CD4-positive, alpha-beta T cell treated with Interleukin-1 beta for 1 hour (primary cell): Measurements from ENCODE around the gene SERPINB11.
"Not testable (repeated sequence)": the region's sequence is repeated elsewhere in the genome, so short reads cannot be mapped to it uniquely, and the experiment has no call there.

Experiments
- DNase-seq, 2 donors: peaks; one replicate each; pipeline ENCODE4 v3.0.0-alpha.2; 2020 to 2022

The SERPINB11 gene

GRCh38 chr18:63731215-63731614 is 28.5 kb downstream of the SERPINB11 start:
- DNase-seq = no peak

- DNase-seq = no peak
Measured at GRCh38 chr18:63736876-63737275, 34.1 kb downstream of the SERPINB11 start.

GRCh38 chr18:63741769-63742168 is 39.0 kb downstream of the SERPINB11 start:
- DNase-seq = no peak

- DNase-seq = no peak
Measured at GRCh38 chr18:63747006-63747405, 44.2 kb downstream of the SERPINB11 start.

- DNase-seq = no peak
Measured at GRCh38 chr18:63749489-63749888, 46.7 kb downstream of the SERPINB11 start.

- DNase-seq = no peak
Measured at GRCh38 chr18:63752636-63753035, 49.9 kb downstream of the SERPINB11 start.

- no peak for DNase-seq
Measured at GRCh38 chr18:63753676-63754075, 50.9 kb downstream of the SERPINB11 start.

GRCh38 chr18:63757541-63757940 is 54.8 kb downstream of the SERPINB11 start:
- DNase-seq = no peak

- DNase-seq = no peak
Measured at GRCh38 chr18:63758615-63759240, 56.0 kb downstream of the SERPINB11 start.

GRCh38 chr18:63759786-63760185 is 57.0 kb downstream of the SERPINB11 start:
- not testable (repeated sequence) for DNase-seq

GRCh38 chr18:63762518-63762917 is 59.8 kb downstream of the SERPINB11 start:
- DNase-seq = no peak

GRCh38 chr18:63763831-63764600 is 61.3 kb downstream of the SERPINB11 start:
- no peak for DNase-seq

GRCh38 chr18:63765837-63766236 is 63.1 kb downstream of the SERPINB11 start:
- DNase-seq = no peak
